ENCODE data around the gene RIC8B.

Gene RIC8B

GRCh38 chr12:106760184-106760531 is 14.3 kb upstream of the RIC8B start:
- Histone ChIP-seq H3K27ac (ENCODE audit: low read length) (no peak overlapping the region), H3K4me3 (ENCODE audit: low read depth in 1 of 2, low read length in 2 of 2) (peak overlapping the region in 1 of 2 donors; percentile 5)

DNA sequence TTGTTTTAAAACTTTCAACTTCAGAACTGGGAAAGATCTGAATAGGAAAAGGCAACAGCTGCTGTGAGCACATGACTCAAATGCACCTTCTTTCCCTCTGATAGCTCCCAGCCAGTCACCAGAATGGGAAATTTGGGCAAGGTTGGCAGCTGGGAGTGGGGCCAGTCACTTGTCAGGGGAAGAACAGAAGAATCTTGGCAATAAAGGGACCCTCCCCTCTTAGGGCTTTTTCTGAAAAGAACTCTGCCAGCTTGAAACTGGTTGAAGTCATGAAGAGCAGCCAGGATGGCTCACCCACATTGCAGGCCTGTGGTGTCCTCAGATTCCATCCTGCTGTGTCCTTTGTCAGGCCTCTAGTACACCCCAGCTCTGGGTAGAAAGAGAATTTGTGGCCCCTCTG is 10.3 kb upstream of the RIC8B start:
- Histone ChIP-seq H3K4me1 (ENCODE audit: control insufficient read depth in 1 of 2, insufficient read depth in 2 of 2, low read length in 2 of 2) (peaks cover 0 to 7% of the 10 kb centered on the region in 2 donors), H3K27ac (ENCODE audit: low read length) (no peak overlapping the region), H3K4me3 (ENCODE audit: low read depth in 1 of 2, low read length in 2 of 2) (no peak overlapping the region), H3K36me3 (ENCODE audit: control insufficient read depth in 1 of 2, insufficient read depth in 2 of 2, low read length in 2 of 2) (no peaks in the 10 kb centered on the region), H3K27me3 (ENCODE audit: low read depth, low read length) (no peaks in the 10 kb centered on the region), H3K9me3 (ENCODE audit: control insufficient read depth in 1 of 2, low read length in 2 of 2) (no peaks in the 10 kb centered on the region)

More at GRCh38 chr12:106760184-106760531, 14.3 kb upstream of the RIC8B start:
- H3K9me3 ChIP-seq (ENCODE audit: control insufficient read depth in 1 of 2, low read length in 2 of 2): no peaks in the 10 kb centered on the region
- H3K27me3 ChIP-seq (ENCODE audit: low read depth, low read length): no peaks in the 10 kb centered on the region
- H3K4me1 ChIP-seq (ENCODE audit: control insufficient read depth in 1 of 2, insufficient read depth in 2 of 2, low read length in 2 of 2): peaks cover 0 to 10% of the 10 kb centered on the region in 2 donors
- no peaks in the 10 kb centered on the region for H3K36me3 ChIP-seq (ENCODE audit: control insufficient read depth in 1 of 2, insufficient read depth in 2 of 2, low read length in 2 of 2)

DNA sequence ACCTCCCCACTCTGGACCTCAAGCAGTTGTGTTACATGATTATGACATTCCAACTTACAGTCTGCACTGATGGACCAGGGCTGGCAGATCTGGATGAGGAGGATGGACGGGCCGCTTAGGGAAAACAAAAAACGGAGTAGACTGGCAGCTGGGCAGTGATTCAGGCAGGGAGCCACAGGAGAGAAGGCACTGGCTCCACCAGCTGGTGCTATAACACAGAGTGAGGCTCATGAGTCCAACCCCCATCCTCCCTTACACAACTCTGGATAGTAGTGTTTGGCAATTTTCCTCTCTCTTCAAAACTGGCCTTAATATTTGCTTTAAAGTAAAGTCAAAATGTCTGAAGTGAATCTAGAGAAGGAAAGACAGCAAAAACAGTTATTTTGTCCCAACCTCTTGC is 9.7 kb upstream of the RIC8B start:
- Histone ChIP-seq H3K4me3 (ENCODE audit: low read depth in 1 of 2, low read length in 2 of 2) (no peak overlapping the region), H3K9me3 (ENCODE audit: control insufficient read depth in 1 of 2, low read length in 2 of 2) (no peaks in the 10 kb centered on the region), H3K4me1 (ENCODE audit: control insufficient read depth in 1 of 2, insufficient read depth in 2 of 2, low read length in 2 of 2) (peaks cover 0 to 1% of the 10 kb centered on the region in 2 donors), H3K27ac (ENCODE audit: low read length) (no peak overlapping the region), H3K27me3 (ENCODE audit: low read depth, low read length) (no peaks in the 10 kb centered on the region), H3K36me3 (ENCODE audit: control insufficient read depth in 1 of 2, insufficient read depth in 2 of 2, low read length in 2 of 2) (no peaks in the 10 kb centered on the region)

- H3K4me3 ChIP-seq (ENCODE audit: low read depth in 1 of 2, low read length in 2 of 2): no peak overlapping the region
- H3K4me1 ChIP-seq (ENCODE audit: control insufficient read depth in 1 of 2, insufficient read depth in 2 of 2, low read length in 2 of 2): no peaks in the 10 kb centered on the region
- no peak overlapping the region for H3K27ac ChIP-seq (ENCODE audit: low read length)
- H3K27me3 ChIP-seq (ENCODE audit: low read depth, low read length): no peaks in the 10 kb centered on the region
- H3K36me3 ChIP-seq (ENCODE audit: control insufficient read depth in 1 of 2, insufficient read depth in 2 of 2, low read length in 2 of 2): no peaks in the 10 kb centered on the region
- H3K9me3 ChIP-seq (ENCODE audit: control insufficient read depth in 1 of 2, low read length in 2 of 2): no peaks in the 10 kb centered on the region
Measured at GRCh38 chr12:106766393-106766826, 8.1 kb upstream of the RIC8B start.

- Histone ChIP-seq H3K4me3 (ENCODE audit: low read depth in 1 of 2, low read length in 2 of 2) (no peak overlapping the region), H3K27me3 (ENCODE audit: low read depth, low read length) (no peaks in the 10 kb centered on the region), H3K4me1 (ENCODE audit: control insufficient read depth in 1 of 2, insufficient read depth in 2 of 2, low read length in 2 of 2) (no peaks in the 10 kb centered on the region), H3K27ac (ENCODE audit: low read length) (no peak overlapping the region), H3K36me3 (ENCODE audit: control insufficient read depth in 1 of 2, insufficient read depth in 2 of 2, low read length in 2 of 2) (no peaks in the 10 kb centered on the region), H3K9me3 (ENCODE audit: control insufficient read depth in 1 of 2, low read length in 2 of 2) (no peaks in the 10 kb centered on the region)
Measured at GRCh38 chr12:106767206-106767605, 7.3 kb upstream of the RIC8B start.

GRCh38 chr12:106767954-106768822 is 6.3 kb upstream of the RIC8B start:
- H3K27ac ChIP-seq (ENCODE audit: low read length): no peak overlapping the region
- H3K27me3 ChIP-seq (ENCODE audit: low read depth, low read length): no peaks in the 10 kb centered on the region
- no peaks in the 10 kb centered on the region for H3K4me1 ChIP-seq (ENCODE audit: control insufficient read depth in 1 of 2, insufficient read depth in 2 of 2, low read length in 2 of 2)
- H3K9me3 ChIP-seq (ENCODE audit: control insufficient read depth in 1 of 2, low read length in 2 of 2): no peaks in the 10 kb centered on the region
- H3K36me3 ChIP-seq (ENCODE audit: control insufficient read depth in 1 of 2, insufficient read depth in 2 of 2, low read length in 2 of 2): no peaks in the 10 kb centered on the region
- H3K4me3 ChIP-seq (ENCODE audit: low read depth in 1 of 2, low read length in 2 of 2): no peak overlapping the region

GRCh38 chr12:106769078-106769477 is 5.4 kb upstream of the RIC8B start:
- Histone ChIP-seq H3K27me3 (ENCODE audit: low read depth, low read length) (no peaks in the 10 kb centered on the region), H3K36me3 (ENCODE audit: control insufficient read depth in 1 of 2, insufficient read depth in 2 of 2, low read length in 2 of 2) (peaks cover 0 to under 1% of the 10 kb centered on the region in 2 donors), H3K9me3 (ENCODE audit: control insufficient read depth in 1 of 2, low read length in 2 of 2) (no peaks in the 10 kb centered on the region), H3K4me1 (ENCODE audit: control insufficient read depth in 1 of 2, insufficient read depth in 2 of 2, low read length in 2 of 2) (no peaks in the 10 kb centered on the region), H3K4me3 (ENCODE audit: low read depth in 1 of 2, low read length in 2 of 2) (no peak overlapping the region), H3K27ac (ENCODE audit: low read length) (no peak overlapping the region)

- H3K9me3 ChIP-seq (ENCODE audit: control insufficient read depth in 1 of 2, low read length in 2 of 2): no peaks in the 10 kb centered on the region
- peaks cover 0 to 4% of the 10 kb centered on the region in 2 donors for H3K36me3 ChIP-seq (ENCODE audit: control insufficient read depth in 1 of 2, insufficient read depth in 2 of 2, low read length in 2 of 2)
- no peaks in the 10 kb centered on the region for H3K27me3 ChIP-seq (ENCODE audit: low read depth, low read length)
- H3K4me3 ChIP-seq (ENCODE audit: low read depth in 1 of 2, low read length in 2 of 2): no peak overlapping the region
- H3K4me1 ChIP-seq (ENCODE audit: control insufficient read depth in 1 of 2, insufficient read depth in 2 of 2, low read length in 2 of 2): no peaks in the 10 kb centered on the region
- no peak overlapping the region for H3K27ac ChIP-seq (ENCODE audit: low read length)
Measured at GRCh38 chr12:106769546-106769945, 4.9 kb upstream of the RIC8B start.

- peaks cover 0 to 4% of the 10 kb centered on the region in 2 donors for H3K36me3 ChIP-seq (ENCODE audit: control insufficient read depth in 1 of 2, insufficient read depth in 2 of 2, low read length in 2 of 2)
- H3K27ac ChIP-seq (ENCODE audit: low read length): no peak overlapping the region
- H3K27me3 ChIP-seq (ENCODE audit: low read depth, low read length): no peaks in the 10 kb centered on the region
- no peak overlapping the region for H3K4me3 ChIP-seq (ENCODE audit: low read depth in 1 of 2, low read length in 2 of 2)
- H3K4me1 ChIP-seq (ENCODE audit: control insufficient read depth in 1 of 2, insufficient read depth in 2 of 2, low read length in 2 of 2): peaks cover 0 to 9% of the 10 kb centered on the region in 2 donors
- H3K9me3 ChIP-seq (ENCODE audit: control insufficient read depth in 1 of 2, low read length in 2 of 2): no peaks in the 10 kb centered on the region
Measured at GRCh38 chr12:106771425-106771824, 3.1 kb upstream of the RIC8B start.

- H3K4me1 ChIP-seq (ENCODE audit: control insufficient read depth in 1 of 2, insufficient read depth in 2 of 2, low read length in 2 of 2): peaks cover 0 to 9% of the 10 kb centered on the region in 2 donors
- no peaks in the 10 kb centered on the region for H3K27me3 ChIP-seq (ENCODE audit: low read depth, low read length)
- H3K36me3 ChIP-seq (ENCODE audit: control insufficient read depth in 1 of 2, insufficient read depth in 2 of 2, low read length in 2 of 2): peaks cover 0 to 4% of the 10 kb centered on the region in 2 donors
- H3K4me3 ChIP-seq (ENCODE audit: low read depth in 1 of 2, low read length in 2 of 2): peak overlapping the region; percentile 83 to 90
- no peaks in the 10 kb centered on the region for H3K9me3 ChIP-seq (ENCODE audit: control insufficient read depth in 1 of 2, low read length in 2 of 2)
- peak overlapping the region; percentile 95 for H3K27ac ChIP-seq (ENCODE audit: low read length)
Measured at GRCh38 chr12:106773286-106774004, 1.0 kb upstream of the RIC8B start.

DNA sequence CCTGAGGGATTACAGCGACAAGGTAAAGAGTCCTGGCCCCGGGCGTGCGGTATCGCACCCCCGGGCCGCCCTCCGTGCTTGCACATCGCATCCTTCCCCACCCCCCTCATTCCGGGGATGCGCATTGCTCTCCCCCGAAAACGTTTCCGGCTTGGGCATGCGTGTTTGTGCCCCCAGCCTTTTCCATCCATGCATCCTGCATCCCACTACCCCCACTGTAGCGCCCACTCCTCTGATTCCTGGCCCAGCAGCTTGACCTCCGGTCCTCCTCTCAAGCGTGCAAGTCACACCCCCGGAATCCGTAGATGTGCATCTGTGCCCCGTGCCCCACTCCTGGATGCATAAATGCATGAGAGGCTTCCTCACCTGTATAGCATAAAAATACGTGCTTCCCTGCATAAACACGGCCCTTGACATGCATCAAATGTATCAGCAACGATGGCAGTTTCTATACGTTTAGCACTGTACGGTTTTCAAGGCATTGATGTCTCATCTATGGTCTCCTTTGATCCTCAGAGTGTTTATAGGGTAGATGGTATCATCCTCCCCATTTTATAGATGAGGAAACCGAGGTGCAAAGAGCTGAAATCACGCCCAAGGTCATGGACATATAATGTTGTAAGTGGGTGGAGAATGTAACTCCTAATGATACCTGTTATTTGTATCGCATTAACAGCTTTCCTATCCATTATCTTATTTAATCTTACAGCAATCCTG is 484 bp downstream of the RIC8B start:
- no peaks in the 10 kb centered on the region for H3K27me3 ChIP-seq (ENCODE audit: low read depth, low read length)
- no peaks in the 10 kb centered on the region for H3K9me3 ChIP-seq (ENCODE audit: control insufficient read depth in 1 of 2, low read length in 2 of 2)

More for the DNA sequence above, 484 bp downstream of the RIC8B start:
- Histone ChIP-seq H3K36me3 (ENCODE audit: control insufficient read depth in 1 of 2, insufficient read depth in 2 of 2, low read length in 2 of 2) (peaks cover 0 to 4% of the 10 kb centered on the region in 2 donors), H3K27ac (ENCODE audit: low read length) (peak overlapping the region; percentile 95), H3K4me1 (ENCODE audit: control insufficient read depth in 1 of 2, insufficient read depth in 2 of 2, low read length in 2 of 2) (peaks cover 0 to 9% of the 10 kb centered on the region in 2 donors), H3K4me3 (ENCODE audit: low read depth in 1 of 2, low read length in 2 of 2) (peak overlapping the region; percentile 83 to 90)
